ENCODE results near the gene NT5C3B. TPM values are rescaled to one million over a fixed set of nuclear protein-coding genes. Genes with fewer than 3 reads are reported as not detected.

The NT5C3B gene
- total RNA-seq, 1 donor from 2014 or later, result 165 TPM

DNA sequence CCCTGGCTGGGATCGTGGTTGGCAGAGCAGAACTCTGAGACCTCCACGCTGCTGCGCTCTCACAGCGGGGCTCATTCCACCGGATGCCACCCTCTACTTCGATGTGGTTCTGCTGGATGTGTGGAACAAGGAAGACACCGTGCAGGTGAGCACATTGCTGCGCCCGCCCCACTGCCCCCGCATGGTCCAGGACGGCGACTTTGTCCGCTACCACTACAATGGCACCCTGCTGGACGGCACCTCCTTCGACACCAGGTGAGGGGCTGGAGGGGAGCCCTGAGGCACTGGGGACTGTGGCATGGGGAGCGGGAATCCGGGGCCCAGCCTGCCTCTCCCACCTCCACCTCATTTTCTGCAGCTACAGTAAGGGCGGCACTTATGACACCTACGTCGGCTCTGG, 18.0 kb downstream of the NT5C3B start:
- TF ChIP-seq, protein P1, sequence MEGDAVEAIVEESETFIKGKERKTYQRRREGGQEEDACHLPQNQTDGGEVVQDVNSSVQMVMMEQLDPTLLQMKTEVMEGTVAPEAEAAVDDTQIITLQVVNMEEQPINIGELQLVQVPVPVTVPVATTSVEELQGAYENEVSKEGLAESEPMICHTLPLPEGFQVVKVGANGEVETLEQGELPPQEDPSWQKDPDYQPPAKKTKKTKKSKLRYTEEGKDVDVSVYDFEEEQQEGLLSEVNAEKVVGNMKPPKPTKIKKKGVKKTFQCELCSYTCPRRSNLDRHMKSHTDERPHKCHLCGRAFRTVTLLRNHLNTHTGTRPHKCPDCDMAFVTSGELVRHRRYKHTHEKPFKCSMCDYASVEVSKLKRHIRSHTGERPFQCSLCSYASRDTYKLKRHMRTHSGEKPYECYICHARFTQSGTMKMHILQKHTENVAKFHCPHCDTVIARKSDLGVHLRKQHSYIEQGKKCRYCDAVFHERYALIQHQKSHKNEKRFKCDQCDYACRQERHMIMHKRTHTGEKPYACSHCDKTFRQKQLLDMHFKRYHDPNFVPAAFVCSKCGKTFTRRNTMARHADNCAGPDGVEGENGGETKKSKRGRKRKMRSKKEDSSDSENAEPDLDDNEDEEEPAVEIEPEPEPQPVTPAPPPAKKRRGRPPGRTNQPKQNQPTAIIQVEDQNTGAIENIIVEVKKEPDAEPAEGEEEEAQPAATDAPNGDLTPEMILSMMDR (IDR thresholded peaks at IDR 0.05; ENCODE audit: partially characterized antibody, unreplicated experiment), result no peak
- no peak for DNase-seq
- peaks cover 7% of the 10 kb centered on the region for H3K27me3 Mint-ChIP-seq (ENCODE audit: unreplicated experiment)
- no peak overlapping the region for H3K4me3 Mint-ChIP-seq (ENCODE audit: unreplicated experiment)
- no peaks in the 10 kb centered on the region for H3K36me3 Mint-ChIP-seq (ENCODE audit: unreplicated experiment)
- H3K9me3 Mint-ChIP-seq (ENCODE audit: unreplicated experiment), result peaks cover 2% of the 10 kb centered on the region
- no peaks in the 10 kb centered on the region for H3K4me1 Mint-ChIP-seq (ENCODE audit: low read depth, unreplicated experiment)
- H3K27ac Mint-ChIP-seq (ENCODE audit: unreplicated experiment), result no peak overlapping the region

DNA sequence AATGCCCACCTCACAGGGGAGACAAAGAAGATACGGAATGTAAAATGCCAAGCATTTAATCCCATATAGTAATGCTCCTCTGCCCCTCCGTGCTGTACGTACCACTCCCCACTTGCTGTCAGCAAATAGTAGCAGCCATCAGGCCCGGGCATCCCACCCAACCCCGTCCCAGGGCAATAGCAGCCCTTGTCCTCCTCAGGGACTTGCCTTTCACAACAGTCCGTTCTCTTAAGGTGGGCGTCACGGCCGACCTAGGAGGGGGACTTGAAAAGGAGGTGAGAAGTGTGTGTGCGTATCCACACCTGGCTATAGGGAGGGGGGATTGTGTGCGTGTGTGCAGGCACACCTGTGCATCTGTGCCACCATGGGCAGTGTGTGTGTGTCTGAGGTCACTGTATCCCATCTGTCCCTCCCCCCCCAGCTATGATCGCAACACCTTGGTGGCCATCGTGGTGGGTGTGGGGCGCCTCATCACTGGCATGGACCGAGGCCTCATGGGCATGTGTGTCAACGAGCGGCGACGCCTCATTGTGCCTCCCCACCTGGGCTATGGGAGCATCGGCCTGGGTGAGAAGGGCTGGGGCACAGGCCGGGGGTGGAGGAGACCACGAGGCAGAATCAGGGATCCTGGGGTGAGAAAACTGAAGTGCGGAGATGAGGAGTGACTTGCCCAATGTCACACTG, 19.3 kb downstream of the NT5C3B start:
- Mint-ChIP-seq H3K4me1 (ENCODE audit: low read depth, unreplicated experiment) (no peaks in the 10 kb centered on the region), H3K36me3 (ENCODE audit: unreplicated experiment) (no peaks in the 10 kb centered on the region), H3K27ac (ENCODE audit: unreplicated experiment) (no peak overlapping the region), H3K4me3 (ENCODE audit: unreplicated experiment) (no peak overlapping the region), H3K27me3 (ENCODE audit: unreplicated experiment) (peaks cover 12% of the 10 kb centered on the region), H3K9me3 (ENCODE audit: unreplicated experiment) (peaks cover 5% of the 10 kb centered on the region)
- TF ChIP-seq, protein P1 (IDR thresholded peaks at IDR 0.05; ENCODE audit: partially characterized antibody, unreplicated experiment), result no peak
- no peak for DNase-seq

DNA sequence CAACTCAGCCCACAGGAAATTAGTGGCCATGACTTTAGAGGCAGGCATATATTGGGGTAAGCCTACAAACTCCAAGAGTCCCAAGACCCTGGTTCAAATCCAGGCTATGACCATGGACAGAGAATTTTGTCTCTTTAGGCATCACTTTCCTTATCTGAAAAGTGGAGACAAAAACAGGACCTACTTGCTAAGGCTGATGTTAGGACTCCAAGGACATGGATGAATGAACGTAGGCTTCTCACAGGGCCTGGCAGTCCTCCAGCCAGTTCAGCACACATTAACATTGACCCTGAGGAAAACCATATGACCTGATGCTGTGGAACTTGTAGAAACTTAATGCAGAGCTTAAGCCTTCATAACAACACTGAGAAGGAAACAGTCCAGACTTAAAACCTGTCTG, 21.8 kb downstream of the NT5C3B start:
- no peak for DNase-seq
- TF ChIP-seq, protein P1 (IDR thresholded peaks at IDR 0.05; ENCODE audit: partially characterized antibody, unreplicated experiment), result no peak
- Mint-ChIP-seq H3K9me3 (ENCODE audit: unreplicated experiment) (peaks cover 3% of the 10 kb centered on the region), H3K27ac (ENCODE audit: unreplicated experiment) (no peak overlapping the region), H3K36me3 (ENCODE audit: unreplicated experiment) (no peaks in the 10 kb centered on the region), H3K4me1 (ENCODE audit: low read depth, unreplicated experiment) (no peaks in the 10 kb centered on the region), H3K27me3 (ENCODE audit: unreplicated experiment) (peaks cover 11% of the 10 kb centered on the region), H3K4me3 (ENCODE audit: unreplicated experiment) (peak overlapping the region; percentile 78)

DNA sequence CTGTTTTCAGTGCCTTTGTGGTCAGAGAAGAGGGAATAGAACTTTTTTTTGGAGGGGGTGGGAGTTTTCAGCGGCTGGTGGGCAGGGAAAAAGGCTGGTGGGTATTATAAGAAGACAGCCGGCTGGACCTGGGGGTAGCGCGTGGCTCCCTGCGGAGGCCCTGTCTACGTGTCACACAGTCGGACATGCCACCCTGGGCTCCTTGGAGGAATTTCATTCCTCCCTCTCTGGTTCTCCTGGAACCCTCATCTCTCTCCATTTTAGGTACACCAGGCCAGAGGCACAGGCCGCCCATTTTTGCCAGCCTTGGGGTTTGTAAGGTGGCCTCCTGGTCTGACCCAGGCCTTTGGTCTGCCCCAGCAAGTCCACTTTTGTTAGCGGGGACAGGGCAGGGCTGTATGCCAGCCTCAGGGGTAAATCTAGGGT, 22.3 kb downstream of the NT5C3B start:
- H3K4me1 Mint-ChIP-seq (ENCODE audit: low read depth, unreplicated experiment), result no peaks in the 10 kb centered on the region
- TF ChIP-seq, protein P1 (IDR thresholded peaks at IDR 0.05; ENCODE audit: partially characterized antibody, unreplicated experiment), result no peak
- H3K36me3 Mint-ChIP-seq (ENCODE audit: unreplicated experiment), result no peaks in the 10 kb centered on the region
- peaks cover 3% of the 10 kb centered on the region for H3K9me3 Mint-ChIP-seq (ENCODE audit: unreplicated experiment)
- H3K4me3 Mint-ChIP-seq (ENCODE audit: unreplicated experiment), result peak overlapping the region; percentile 78
- DNase-seq, result no peak
- peaks cover 11% of the 10 kb centered on the region for H3K27me3 Mint-ChIP-seq (ENCODE audit: unreplicated experiment)
- no peak overlapping the region for H3K27ac Mint-ChIP-seq (ENCODE audit: unreplicated experiment)

DNA sequence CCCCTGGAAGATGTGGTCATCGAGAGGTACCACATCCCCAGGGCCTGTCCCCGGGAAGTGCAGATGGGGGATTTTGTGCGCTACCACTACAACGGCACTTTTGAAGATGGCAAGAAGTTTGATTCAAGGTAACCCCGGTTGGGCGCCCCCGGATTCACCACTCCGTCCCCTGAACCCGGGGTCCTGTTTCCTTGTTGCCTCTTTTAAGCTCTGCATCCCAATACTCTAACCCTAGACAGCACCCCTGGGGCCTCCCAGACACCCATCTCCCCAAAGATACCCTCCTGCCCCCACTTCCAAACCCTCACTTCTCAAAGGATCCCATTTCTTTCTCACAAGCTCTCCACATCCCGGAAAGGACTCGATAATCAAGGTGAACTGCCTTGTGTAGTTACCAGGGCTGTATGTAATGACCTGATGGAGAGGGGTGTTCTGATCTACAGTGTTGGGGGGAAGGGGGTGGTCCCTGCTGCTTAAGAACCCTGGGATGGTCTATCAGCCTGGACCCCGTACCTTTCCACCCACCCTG, 22.8 kb downstream of the NT5C3B start:
- H3K9me3 Mint-ChIP-seq (ENCODE audit: unreplicated experiment), result peaks cover 3% of the 10 kb centered on the region
- H3K27ac Mint-ChIP-seq (ENCODE audit: unreplicated experiment), result no peak overlapping the region
- TF ChIP-seq, protein P1 (IDR thresholded peaks at IDR 0.05; ENCODE audit: partially characterized antibody, unreplicated experiment), result no peak
- peaks cover 11% of the 10 kb centered on the region for H3K27me3 Mint-ChIP-seq (ENCODE audit: unreplicated experiment)
- no peaks in the 10 kb centered on the region for H3K4me1 Mint-ChIP-seq (ENCODE audit: low read depth, unreplicated experiment)
- DNase-seq, result no peak
- H3K36me3 Mint-ChIP-seq (ENCODE audit: unreplicated experiment), result no peaks in the 10 kb centered on the region
- peak overlapping the region; percentile 78 for H3K4me3 Mint-ChIP-seq (ENCODE audit: unreplicated experiment)

All from glutamatergic neuron (in vitro differentiated cells).